B cell (primary cell): ENCODE measurements around the gene PBX1. TPM values are rescaled to one million over a fixed set of nuclear protein-coding genes. Genes with fewer than 3 reads are reported as not detected.

ENCODE experiments used
- ATAC-seq: fragments of 200-7000 bp; cut with Tn5 transposase; one replicate; pipeline ENCODE4 v1.10.0; 2021; ENCODE audit warnings: low read depth, mild to moderate bottlenecking, moderate number of reproducible peaks, moderate library complexity
- CTCF ChIA-PET: fragments of 350-600 bp; sonication (Branson Sonifier 250); formaldehyde crosslinking; loops from one replicate; lab custom pipeline; 2021; ENCODE audit warnings: antibody characterized with exemption, inconsistent platforms; lab: Charles Lee
- POLR2A ChIA-PET: fragments of 350-600 bp; sonication (Branson Sonifier 250); formaldehyde crosslinking; loops from one replicate; lab custom pipeline; 2021; ENCODE audit warnings: antibody characterized with exemption; lab: Charles Lee
- DNase-seq: peaks from one replicate; pipeline ENCODE4 v3.0.0; 2013
- H2AFZ ChIP-seq: 2 replicates; pipeline ENCODE4 v1.6.1; 2012; ENCODE audit warnings: mild to moderate bottlenecking, low read depth, low read length; ENCODE audit not compliant: insufficient read depth, poor library complexity, severe bottlenecking
- H3K27ac ChIP-seq, 2 donors: 1 replicate in 1 of 2; 2 replicates in 1 of 2; pipeline ENCODE4 v1.5.1; 2012 to 2013; ENCODE audit warnings: low read length in 2 of 2, mild to moderate bottlenecking in 2 of 2, moderate library complexity in 1 of 2
- H3K27me3 ChIP-seq, 4 experiments: fragments of 200-600 bp in 1 of 4; sonication (generic) in 1 of 4; replicated peaks in 1 of 4; 1 replicate in 2 of 4; 2 replicates in 2 of 4; pipeline versions ENCODE4 v1.6.1 to v1.7.0; 2013 to 2016; ENCODE audit warnings: low read length in 3 of 4, mild to moderate bottlenecking in 2 of 4, mixed read lengths in 1 of 4, moderate library complexity in 1 of 4; ENCODE audit not compliant: insufficient read depth in 4 of 4, control insufficient read depth in 3 of 4; ENCODE audit errors: control extremely low read depth in 1 of 4
- H3K36me3 ChIP-seq, 2 experiments: replicated peaks in 1 of 2; 1 replicate in 1 of 2; 2 replicates in 1 of 2; pipeline versions ENCODE4 v1.6.1 to v1.7.1; 2013; ENCODE audit warnings: low read length in 1 of 2; ENCODE audit not compliant: insufficient read depth in 2 of 2, control insufficient read depth in 1 of 2; ENCODE audit errors: control extremely low read depth in 1 of 2, extremely low read depth in 1 of 2
- H3K4me1 ChIP-seq, 2 donors: fragments of 200-600 bp in 1 of 2; sonication (generic) in 1 of 2; 1 replicate in 1 of 2; 2 replicates in 1 of 2; pipeline versions ENCODE4 v1.5.1 to v1.6.1; 2013 to 2017; ENCODE audit warnings: low read length in 2 of 2; ENCODE audit not compliant: control insufficient read depth in 2 of 2, insufficient read depth in 2 of 2
- H3K4me2 ChIP-seq: replicated peaks from 2 replicates; pipeline ENCODE3; 2012; ENCODE audit warnings: mild to moderate bottlenecking, low read depth, low read length; ENCODE audit not compliant: poor library complexity, severe bottlenecking
- H3K4me3 ChIP-seq, 5 experiments: fragments of 200-600 bp in 1 of 5; sonication (generic) in 1 of 5; 1 replicate in 3 of 5; 2 replicates in 2 of 5; pipeline versions ENCODE4 v1.5.1 to v1.7.0; 2011 to 2016; ENCODE audit warnings: low read length in 4 of 5, mild to moderate bottlenecking in 4 of 5, low read depth in 2 of 5, control low read depth in 1 of 5, moderate library complexity in 1 of 5; ENCODE audit not compliant: insufficient read depth in 1 of 5; ENCODE audit errors: control extremely low read depth in 1 of 5, extremely low read depth in 1 of 5
- H3K79me2 ChIP-seq: fragments of 200-600 bp; sonication (generic); one replicate; pipeline ENCODE4 v1.6.0; 2016; ENCODE audit warnings: low read length; ENCODE audit not compliant: control insufficient read depth, insufficient read depth
- H3K9ac ChIP-seq: fragments of 200-600 bp; sonication (generic); 2 replicates; pipeline ENCODE4 v1.6.1; 2017; ENCODE audit warnings: mild to moderate bottlenecking, low read length, moderate library complexity
- H3K9me3 ChIP-seq, 3 donors: one replicate each; pipeline versions ENCODE4 v1.6.1 to v1.7.1; 2013; ENCODE audit warnings: low read length in 2 of 3; ENCODE audit not compliant: control insufficient read depth in 2 of 3, insufficient read depth in 1 of 3; ENCODE audit errors: control extremely low read depth in 1 of 3
- H4K20me1 ChIP-seq: 2 replicates; pipeline ENCODE4 v1.6.0; 2012; ENCODE audit warnings: mild to moderate bottlenecking, low read length; ENCODE audit not compliant: insufficient read depth, control insufficient read depth, poor library complexity, severe bottlenecking
- H3K27ac Mint-ChIP-seq: one replicate; pipeline ENCODE4 v1.8.0; 2021; ENCODE audit warnings: mixed read lengths
- H3K27me3 Mint-ChIP-seq: one replicate; pipeline ENCODE4 v1.8.0; 2021; ENCODE audit warnings: mixed read lengths
- H3K4me1 Mint-ChIP-seq: one replicate; pipeline ENCODE4 v1.8.0; 2021; ENCODE audit warnings: mixed read lengths
- H3K4me3 Mint-ChIP-seq: one replicate; pipeline ENCODE4 v1.8.0; 2021; ENCODE audit warnings: mixed read lengths
- H3K9me3 Mint-ChIP-seq: one replicate; pipeline ENCODE4 v1.8.0; 2022; ENCODE audit warnings: mixed read lengths; ENCODE audit not compliant: insufficient read depth
- CTCF ChIP-seq: fragments of 200-600 bp; IDR thresholded peaks from one replicate; pipeline ENCODE4 v1.8.0; 2022; ENCODE audit warnings: antibody characterized with exemption, mild to moderate bottlenecking
- EZH2 ChIP-seq: IDR thresholded peaks from 2 replicates; pipeline ENCODE4 v1.6.1; 2012; ENCODE audit warnings: borderline replicate concordance, low read depth, mild to moderate bottlenecking, moderate library complexity, low read length; ENCODE audit not compliant: insufficient read depth, poor library complexity, severe bottlenecking
- WGBS: methylation state at CpG from one replicate; pipeline ENCODE4 v1.1.5; 2013; ENCODE audit warnings: missing lambda C conversion rate; ENCODE audit not compliant: insufficient coverage; 5-methylcytosine and 5-hydroxymethylcytosine counted together
- intact Hi-C: fragments of 100-400 bp; cut with micrococcal nuclease; formaldehyde crosslinking; loops from one replicate; pipeline ENCODE4 v1.10.0; 2022
- polyA plus RNA-seq: library from polyadenylated mRNA; depleted of rRNA; stranded (reverse); fragments of >200 nt; gene quantifications from 2 replicates; pipeline ENCODE4 v1.2.3, GENCODE V29; 2012
- total RNA-seq, 2 donors: library from RNA; stranded (reverse); fragments of 120-200 nt in 1 of 2; gene quantifications; 1 replicate in 1 of 2; 2 replicates in 1 of 2; pipeline versions ENCODE4 v1.2.3 to v1.2.4, GENCODE V29; 2013 to 2022

The PBX1 gene
- total and polyA plus RNA-seq, 2 donors (not counting 1 experiment from before 2014, with no cell fraction given) = 0.32 TPM; not detected in 1

DNA sequence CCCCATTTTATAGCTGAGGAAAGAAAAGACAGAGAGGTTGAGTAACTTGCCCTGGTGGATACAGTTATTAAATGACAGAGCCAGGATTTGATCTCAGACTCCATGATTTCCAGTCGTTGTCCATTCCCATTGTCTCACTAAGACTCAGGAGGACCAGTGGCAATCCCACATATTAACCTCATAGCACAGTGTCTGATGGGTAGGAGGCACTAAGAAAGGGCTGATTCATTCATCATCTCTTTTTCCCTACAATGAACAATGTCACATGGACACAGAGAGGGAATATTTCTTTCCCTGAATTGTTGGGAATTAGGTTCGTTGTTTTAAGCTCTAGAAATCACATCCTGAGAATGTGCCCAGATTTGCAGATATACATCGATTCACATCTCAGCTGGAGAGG is 99.9 kb downstream of the PBX1 start:
- H3K27ac ChIP-seq = no peak overlapping the region
- TF ChIP-seq CTCF = no peak
- TF ChIP-seq EZH2 = no peak
- no peak for DNase-seq
- 80% methylated on average over 1 of the region's 3 CpGs for WGBS
- Mint-ChIP-seq H3K27me3 (no peaks in the 10 kb centered on the region), H3K4me3 (no peak overlapping the region), H3K9me3 (no peaks in the 10 kb centered on the region), H3K4me1 (peaks cover 18% of the 10 kb centered on the region), H3K27ac (no peak overlapping the region)
- POLR2A ChIA-PET = no interaction called here
- H3K4me2 ChIP-seq = no peak overlapping the region
- CTCF ChIA-PET = no interaction called here
- H3K4me3 ChIP-seq = no peak overlapping the region
- peaks cover 13 to 15% of the 10 kb centered on the region in 2 donors for H3K4me1 ChIP-seq
- H3K27me3 ChIP-seq = no peaks in the 10 kb centered on the region
- intact Hi-C loops = no loop called here
- H3K9ac ChIP-seq = no peak overlapping the region
- no peak for ATAC-seq
- no peaks in the 10 kb centered on the region for H3K9me3 ChIP-seq
- no peaks in the 10 kb centered on the region for H4K20me1 ChIP-seq
- no peaks in the 10 kb centered on the region for H3K79me2 ChIP-seq
- no peaks in the 10 kb centered on the region for H3K36me3 ChIP-seq
- H2AFZ ChIP-seq = no peak overlapping the region

GRCh38 chr1:164659621-164660411 is 100.8 kb downstream of the PBX1 start:
- Histone ChIP-seq H3K9me3 (no peaks in the 10 kb centered on the region), H3K27me3 (no peaks in the 10 kb centered on the region), H4K20me1 (no peaks in the 10 kb centered on the region), H3K9ac (no peak overlapping the region), H2AFZ (no peak overlapping the region), H3K4me2 (peak overlapping the region; percentile 32), H3K4me3 (no peak overlapping the region), H3K79me2 (no peaks in the 10 kb centered on the region), H3K27ac (no peak overlapping the region), H3K36me3 (no peaks in the 10 kb centered on the region), H3K4me1 (peaks cover 13 to 15% of the 10 kb centered on the region in 2 donors)
- intact Hi-C loops = no loop called here
- TF ChIP-seq CTCF (no peak), EZH2 (no peak)
- DNase-seq (no peak), ATAC-seq (no peak)
- ChIA-PET CTCF (no interaction called here), POLR2A (no interaction called here)
- WGBS = 51% methylated on average over 4 of the region's 4 CpGs
- Mint-ChIP-seq H3K27me3 (no peaks in the 10 kb centered on the region), H3K4me1 (peaks cover 18% of the 10 kb centered on the region), H3K27ac (no peak overlapping the region), H3K9me3 (no peaks in the 10 kb centered on the region), H3K4me3 (no peak overlapping the region)
